Neural crest cell (in vitro differentiated cells): ENCODE results near the gene PSMC2. TPM values are rescaled to one million over a fixed set of nuclear protein-coding genes. Genes with fewer than 3 reads are reported as not detected.

Experiments used
- DNase-seq: peaks from one replicate; pipeline ENCODE4 v3.0.0; 2021; ENCODE audit warnings: low read depth, mixed read lengths, low spot score
- H3K27ac Mint-ChIP-seq: one replicate; pipeline ENCODE4 v1.8.0; 2021; ENCODE audit warnings: mild to moderate bottlenecking, mixed read lengths; ENCODE audit not compliant: unreplicated experiment
- H3K27me3 Mint-ChIP-seq: 2 replicates; pipeline ENCODE4 v1.8.0; 2021; ENCODE audit warnings: low read depth, mild to moderate bottlenecking, mixed read lengths
- H3K36me3 Mint-ChIP-seq: 2 replicates; pipeline ENCODE4 v1.8.0; 2021; ENCODE audit warnings: low read depth, mild to moderate bottlenecking, mixed read lengths
- H3K4me1 Mint-ChIP-seq: 2 replicates; pipeline ENCODE4 v1.8.0; 2021; ENCODE audit warnings: mixed read lengths
- H3K4me3 Mint-ChIP-seq: one replicate; pipeline ENCODE4 v1.8.0; 2021; ENCODE audit warnings: mild to moderate bottlenecking, mixed read lengths
- H3K9me3 Mint-ChIP-seq: 2 replicates; pipeline ENCODE4 v1.8.0; 2021; ENCODE audit warnings: mixed read lengths
- CTCF ChIP-seq: fragments of 200-600 bp; sonication (generic); conservative IDR thresholded peaks from 2 replicates; pipeline ENCODE4 v1.5.0; 2021; ENCODE audit warnings: antibody characterized with exemption, mild to moderate bottlenecking
- total RNA-seq: library from RNA; stranded (reverse); gene quantifications from 2 replicates; pipeline ENCODE4 v1.2.1, GENCODE V29; 2021

PSMC2 gene
- total RNA-seq, 1 donor from 2014 or later = 122 TPM

GRCh38 chr7:103412151-103412550 is 64.7 kb downstream of the PSMC2 start:
- no peaks in the 10 kb centered on the region for H3K4me1 Mint-ChIP-seq
- H3K36me3 Mint-ChIP-seq = no peaks in the 10 kb centered on the region
- H3K27me3 Mint-ChIP-seq = peaks cover 61% of the 10 kb centered on the region
- no peak overlapping the region for H3K4me3 Mint-ChIP-seq
- TF ChIP-seq CTCF = no peak
- H3K9me3 Mint-ChIP-seq = no peaks in the 10 kb centered on the region
- no peak overlapping the region for H3K27ac Mint-ChIP-seq
- DNase-seq = no peak

DNA sequence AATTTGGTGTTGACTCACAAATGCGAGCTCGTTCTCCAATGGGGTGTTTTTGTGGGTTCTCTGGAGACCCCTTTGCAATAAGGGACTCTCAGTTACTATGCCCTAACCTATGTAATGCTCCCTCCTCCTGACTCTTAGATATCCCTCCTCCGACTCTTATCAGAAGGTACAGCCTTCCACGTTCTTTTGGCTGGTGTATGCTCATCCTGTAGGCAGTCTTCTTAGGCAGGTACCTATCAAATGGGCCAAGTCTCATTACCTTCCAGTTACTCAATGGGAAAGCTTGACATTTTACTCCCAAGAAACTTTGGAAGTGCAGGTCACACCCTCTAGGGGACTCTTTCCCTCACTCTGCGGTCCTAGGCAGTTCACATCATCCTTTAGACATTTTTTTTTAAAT is 66.0 kb downstream of the PSMC2 start:
- DNase-seq = no peak
- Mint-ChIP-seq H3K27ac (no peak overlapping the region), H3K4me1 (no peaks in the 10 kb centered on the region), H3K9me3 (no peaks in the 10 kb centered on the region), H3K4me3 (no peak overlapping the region), H3K27me3 (peaks cover 65% of the 10 kb centered on the region), H3K36me3 (no peaks in the 10 kb centered on the region)
- no peak for TF ChIP-seq CTCF

DNA sequence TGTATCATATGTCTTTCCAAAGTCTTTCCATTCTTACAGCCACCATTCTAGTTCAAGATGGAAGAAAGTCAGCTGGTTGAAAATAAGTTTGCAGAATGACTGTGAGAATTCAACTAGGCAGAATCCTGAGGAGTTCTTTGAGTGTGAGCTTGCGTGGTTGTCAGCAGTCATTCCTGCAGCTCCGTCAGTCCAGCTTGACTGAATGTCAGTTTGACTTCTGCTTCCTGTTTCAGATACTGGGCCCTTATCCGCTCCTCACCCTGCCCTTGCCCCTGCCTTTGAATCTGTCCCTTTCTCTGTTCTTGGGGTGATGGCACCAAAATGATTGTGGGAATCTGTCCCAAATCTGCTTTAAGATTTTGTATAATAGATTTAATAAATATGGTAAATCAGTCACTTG is 70.8 kb downstream of the PSMC2 start:
- no peaks in the 10 kb centered on the region for H3K9me3 Mint-ChIP-seq
- no peak for TF ChIP-seq CTCF
- no peak for DNase-seq
- no peaks in the 10 kb centered on the region for H3K36me3 Mint-ChIP-seq
- no peaks in the 10 kb centered on the region for H3K4me1 Mint-ChIP-seq
- H3K27ac Mint-ChIP-seq = no peak overlapping the region
- no peak overlapping the region for H3K4me3 Mint-ChIP-seq
- H3K27me3 Mint-ChIP-seq = peaks cover 52% of the 10 kb centered on the region

Other genes starting within 250 kb of the PSMC2 start
- 15.0 and 17.4 TPM in 2 replicates for gene NAPEPLD, start 198.5 kb upstream of the PSMC2 start, total RNA-seq
- gene PMPCB, start 50.2 kb upstream of the PSMC2 start, total RNA-seq = 64.4 and 69.5 TPM in 2 replicates
- gene DNAJC2, start 2.9 kb upstream of the PSMC2 start, total RNA-seq = 28.9 and 36.9 TPM in 2 replicates
- not detected in 2 replicates for gene SLC26A5, start 98.6 kb downstream of the PSMC2 start, total RNA-seq